Stimulated activated CD8-positive, alpha-beta memory T cell treated with anti-CD3 and anti-CD28 coated beads, Interleukin-12 subunit alpha, Interleukin-12 subunit beta, amount 100 ng/mL, for 4 hours (primary cell): ENCODE measurements around the gene BEST2.
"Not testable (repeated sequence)": the region's sequence is repeated elsewhere in the genome, so short reads cannot be mapped to it uniquely, and the experiment has no call there.

Source experiments
- DNase-seq: peaks from one replicate; pipeline ENCODE4 v3.0.0-alpha.2; 2020; ENCODE audit warnings: low read depth

Gene BEST2

DNA sequence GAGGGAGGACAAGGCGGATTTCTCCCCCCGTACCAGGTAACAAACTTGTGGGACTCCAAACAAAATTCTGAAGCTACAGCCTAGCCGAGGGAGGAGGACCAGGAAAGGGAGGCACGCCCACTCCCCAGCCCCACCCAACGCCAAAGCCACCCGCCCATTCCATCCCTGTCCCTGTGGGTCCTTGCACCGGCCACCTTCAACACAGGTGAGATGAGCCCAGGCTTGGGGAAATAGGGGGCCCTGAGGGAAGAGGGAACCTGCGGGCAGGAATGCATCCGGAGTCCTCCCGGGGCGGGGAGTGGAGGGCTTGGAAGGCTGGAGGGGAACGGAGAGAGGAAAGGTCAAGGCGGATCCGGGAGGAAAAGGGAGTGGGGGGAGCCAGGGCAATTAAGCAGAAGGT is at the start of gene BEST2:
TSS of gene BEST2 (plus strand) at position 157 of the 400 bp plus-strand sequence. CDS start 802 bp downstream, outside the sequence.
- DNase-seq: no peak

DNA sequence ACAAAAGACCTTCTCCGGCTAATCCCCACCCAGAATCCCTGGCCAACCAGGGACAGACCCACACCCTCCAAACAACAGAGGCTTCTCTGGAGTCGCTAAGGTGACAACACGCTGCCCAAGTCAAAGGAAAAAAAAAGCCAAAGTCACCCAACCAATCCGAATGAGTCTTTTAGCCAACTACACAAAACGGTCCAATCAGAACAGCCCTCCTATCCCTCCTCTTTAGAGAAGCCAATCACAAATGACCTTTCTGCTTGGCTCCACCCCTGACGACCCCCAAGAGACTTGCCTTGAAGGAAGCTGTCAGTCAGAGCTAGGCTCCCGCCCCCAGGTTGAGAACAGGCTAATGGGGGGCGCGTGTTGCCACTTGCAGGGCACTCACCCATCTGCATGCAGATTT is 48.5 kb upstream of the BEST2 start:
- DNase-seq: no peak

- DNase-seq: no peak
These were observed 46.4 kb upstream of the BEST2 start for GRCh38 chr19:12705169-12705568.

DNA sequence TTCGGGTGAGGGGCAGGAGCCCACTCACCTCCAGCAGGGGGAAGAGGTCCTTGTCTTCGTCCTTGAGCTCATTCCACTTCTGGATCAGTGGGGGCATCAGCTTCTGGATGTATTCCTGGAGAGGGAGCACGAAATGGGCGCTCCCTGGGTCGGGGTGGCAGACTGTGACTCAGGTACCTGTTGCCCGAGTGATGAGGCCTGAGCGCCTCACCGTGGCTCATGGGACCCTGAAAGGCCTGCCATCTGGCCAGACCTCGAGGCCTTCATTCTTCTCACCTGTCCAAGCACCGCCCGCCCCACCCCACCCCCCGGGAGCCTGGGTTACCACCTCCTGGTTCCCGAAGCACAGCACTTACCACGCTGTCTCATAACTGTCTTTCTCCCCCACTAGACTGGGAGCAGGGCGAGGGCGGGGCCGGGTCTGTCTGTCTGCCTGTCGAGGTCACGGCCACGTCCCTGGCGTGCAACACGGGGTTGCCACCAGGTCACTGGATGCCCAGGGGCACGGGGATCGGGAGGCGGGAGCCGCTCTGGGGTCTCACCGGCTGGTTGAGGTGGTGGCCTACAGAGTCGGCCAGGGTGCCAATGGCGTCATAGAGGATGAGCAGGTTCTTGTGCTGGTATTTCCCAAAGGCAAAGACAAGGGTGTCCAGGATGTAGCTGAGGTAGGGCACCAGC is 45.8 kb upstream of the BEST2 start:
- DNase-seq: no peak

DNA sequence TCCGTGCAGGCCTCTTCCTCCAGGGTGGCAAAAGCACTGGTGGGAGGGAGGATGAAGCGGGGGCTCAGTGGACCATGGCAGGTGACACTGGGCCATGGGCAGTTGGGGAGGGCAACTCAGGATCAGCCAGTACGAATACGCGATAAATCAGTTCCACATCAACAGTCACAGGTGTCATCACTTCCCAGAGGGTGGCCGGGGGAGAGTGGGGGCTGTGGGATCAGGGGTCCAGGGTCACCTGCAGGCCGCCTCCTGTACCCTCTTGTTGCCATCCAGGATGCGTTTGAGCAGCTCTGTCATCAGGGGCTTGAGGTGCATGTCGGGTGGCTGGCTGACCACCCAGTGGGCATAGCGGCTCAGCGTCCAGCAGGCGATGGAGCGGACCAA is 45.3 kb upstream of the BEST2 start:
- no peak for DNase-seq

GRCh38 chr19:12708641-12709040 is 43.0 kb upstream of the BEST2 start:
- no peak for DNase-seq

DNA sequence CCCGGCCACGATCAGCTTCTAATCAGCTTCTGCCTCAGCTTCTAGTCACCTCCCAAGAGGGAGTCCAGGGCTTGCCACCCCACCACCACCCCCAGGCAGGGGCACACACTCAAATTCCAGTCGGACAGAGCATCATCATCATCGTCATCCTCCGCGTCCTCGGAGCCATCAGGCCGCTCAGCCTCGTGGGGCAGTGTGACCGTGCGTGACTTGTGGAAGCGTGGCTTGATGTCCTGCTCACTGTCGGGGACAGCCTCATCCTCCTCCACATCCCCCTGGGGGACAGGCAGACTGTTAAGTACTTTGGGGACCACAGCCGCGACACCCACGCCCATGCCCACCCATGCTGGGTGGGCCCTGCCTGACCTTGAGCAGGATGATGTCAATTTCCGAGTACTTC is 40.4 kb upstream of the BEST2 start:
- no peak for DNase-seq

DNA sequence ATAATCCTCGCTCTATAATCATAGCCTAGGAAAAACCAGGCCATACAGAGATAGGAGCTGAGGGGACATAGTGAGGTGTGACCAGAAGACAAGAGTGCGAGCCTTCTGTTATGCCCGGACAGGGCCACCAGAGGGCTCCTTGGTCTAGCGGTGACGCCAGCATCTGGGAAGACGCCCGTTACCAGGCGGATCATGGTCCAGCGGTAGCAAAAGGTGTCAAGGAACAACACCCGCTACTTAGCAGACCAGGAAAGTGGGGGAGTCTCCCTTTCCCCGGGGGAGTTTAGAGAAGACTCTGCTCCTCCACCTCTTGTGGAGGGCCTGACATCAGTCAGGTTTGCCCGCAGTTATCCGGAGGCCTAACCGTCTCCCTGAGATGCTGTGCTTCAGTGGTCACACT is 39.5 kb upstream of the BEST2 start:
- not testable (repeated sequence) for DNase-seq

GRCh38 chr19:12713304-12713703 is 38.3 kb upstream of the BEST2 start:
- not testable (repeated sequence) for DNase-seq

GRCh38 chr19:12715102-12715501 is 36.5 kb upstream of the BEST2 start:
- no peak for DNase-seq

DNA sequence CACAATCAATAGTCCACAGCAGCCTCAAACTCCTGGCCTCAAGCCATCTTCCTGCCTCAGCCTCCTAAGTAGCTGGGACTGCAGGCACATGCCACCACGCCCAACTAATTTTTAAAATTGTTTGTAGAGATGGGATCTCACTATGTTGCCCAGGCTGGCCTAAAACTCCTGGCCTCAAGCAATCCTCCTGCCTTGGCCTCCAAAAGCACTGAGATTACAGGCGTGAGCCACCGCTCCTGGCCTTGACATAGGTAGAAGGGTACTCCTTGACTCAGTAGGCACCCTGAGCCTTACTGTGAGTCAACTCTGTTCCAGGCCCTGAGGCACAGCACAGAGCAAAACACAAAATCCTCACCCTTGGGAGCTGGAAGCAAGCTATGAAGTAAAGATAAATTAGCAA is 35.7 kb upstream of the BEST2 start:
- no peak for DNase-seq

GRCh38 chr19:12720296-12720695 is 31.3 kb upstream of the BEST2 start:
- no peak for DNase-seq

DNA sequence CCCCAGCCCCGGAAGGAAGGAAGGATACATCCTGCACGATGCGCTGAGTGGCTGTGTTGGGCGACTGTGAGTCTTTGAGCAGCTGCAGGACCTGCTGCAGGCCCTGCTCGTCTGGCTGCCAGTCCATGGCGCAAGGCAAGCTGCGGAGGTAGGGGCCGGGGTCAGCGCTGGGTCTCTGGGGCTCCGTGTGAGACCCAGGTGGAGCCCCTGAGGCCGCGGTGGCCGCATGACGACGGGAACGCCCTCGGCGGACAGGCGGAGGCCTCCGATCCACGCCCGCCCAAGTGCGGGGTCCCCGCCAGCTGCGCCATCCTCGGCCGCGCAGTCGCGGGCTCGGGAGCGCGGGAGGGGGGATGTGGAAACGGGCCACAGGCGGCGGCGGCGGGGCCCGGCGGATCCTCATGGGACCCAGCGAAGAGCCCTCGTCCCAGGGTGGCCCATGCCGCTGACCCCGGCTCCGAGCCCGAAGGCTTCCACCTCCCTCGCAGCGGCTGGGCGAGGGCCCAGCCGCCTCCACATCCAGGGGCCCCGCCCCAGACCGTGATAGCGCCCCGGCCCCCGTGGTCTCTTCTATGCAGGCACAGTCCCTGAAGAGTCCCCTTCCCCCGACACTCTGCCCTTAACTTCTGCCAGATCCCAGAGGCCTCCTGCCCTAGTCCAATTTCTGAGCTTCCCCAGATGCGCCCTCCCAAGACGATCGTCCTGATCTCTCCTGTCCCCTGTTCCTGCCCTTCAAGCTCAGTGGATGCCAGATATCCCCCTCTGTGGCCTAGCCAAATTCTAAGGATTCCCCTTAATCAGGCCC is 30.5 kb upstream of the BEST2 start:
- no peak for DNase-seq

- no peak for DNase-seq
These were observed 29.7 kb upstream of the BEST2 start for GRCh38 chr19:12721656-12722565.

DNA sequence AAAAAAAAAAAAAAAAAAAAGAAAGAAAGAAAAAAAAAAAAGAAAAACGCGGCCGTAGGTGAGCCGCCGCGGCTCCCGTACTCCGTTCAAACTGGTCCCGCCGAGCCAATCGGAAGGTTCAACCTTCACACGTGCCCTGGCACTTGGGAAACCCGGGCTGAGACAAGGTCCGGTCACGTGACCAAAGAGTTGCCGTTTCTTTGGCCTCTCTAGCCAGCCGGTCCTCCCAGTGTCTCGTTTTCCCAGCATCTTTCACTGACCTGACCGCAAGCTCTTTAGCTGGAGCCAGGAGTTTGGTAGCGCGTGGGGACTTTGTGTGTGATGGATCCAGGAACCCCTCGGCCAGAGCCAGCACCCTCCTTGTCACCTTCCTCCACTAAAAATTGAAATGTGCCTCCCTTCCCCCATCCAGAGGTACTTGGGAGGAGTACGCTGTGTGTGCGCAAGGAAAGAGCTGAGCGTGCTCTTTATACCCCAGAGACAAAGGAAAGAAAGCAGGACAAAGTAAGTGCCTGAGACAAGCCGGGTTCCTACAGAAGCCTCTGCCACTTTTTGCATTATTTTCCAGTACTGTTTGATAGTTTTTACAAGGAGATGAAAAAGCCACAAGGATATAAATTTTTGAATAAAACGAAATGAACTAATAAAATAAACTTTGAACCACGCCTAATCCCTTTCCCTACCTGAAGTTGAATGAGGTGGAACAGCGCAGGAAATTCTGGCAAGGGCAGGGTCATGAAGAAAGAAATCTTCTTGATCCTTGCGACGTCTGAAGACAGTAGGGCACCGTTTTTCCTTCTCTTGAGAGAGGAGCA is 28.8 kb upstream of the BEST2 start:
- peak; percentile 84 for DNase-seq

DNA sequence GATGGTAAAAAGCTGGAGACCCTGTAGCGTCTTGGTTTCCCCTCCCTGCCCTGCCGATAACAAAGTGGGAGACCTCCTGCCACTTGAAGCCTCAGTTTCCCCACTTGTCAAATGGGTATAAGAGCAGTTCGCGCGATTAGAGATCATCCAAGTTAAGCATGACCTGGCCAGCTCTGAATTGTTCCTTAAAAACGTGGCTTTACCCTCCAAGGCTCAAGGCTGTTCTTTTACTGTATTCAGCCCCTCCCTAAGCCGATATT is 28.3 kb upstream of the BEST2 start:
- no peak for DNase-seq

DNA sequence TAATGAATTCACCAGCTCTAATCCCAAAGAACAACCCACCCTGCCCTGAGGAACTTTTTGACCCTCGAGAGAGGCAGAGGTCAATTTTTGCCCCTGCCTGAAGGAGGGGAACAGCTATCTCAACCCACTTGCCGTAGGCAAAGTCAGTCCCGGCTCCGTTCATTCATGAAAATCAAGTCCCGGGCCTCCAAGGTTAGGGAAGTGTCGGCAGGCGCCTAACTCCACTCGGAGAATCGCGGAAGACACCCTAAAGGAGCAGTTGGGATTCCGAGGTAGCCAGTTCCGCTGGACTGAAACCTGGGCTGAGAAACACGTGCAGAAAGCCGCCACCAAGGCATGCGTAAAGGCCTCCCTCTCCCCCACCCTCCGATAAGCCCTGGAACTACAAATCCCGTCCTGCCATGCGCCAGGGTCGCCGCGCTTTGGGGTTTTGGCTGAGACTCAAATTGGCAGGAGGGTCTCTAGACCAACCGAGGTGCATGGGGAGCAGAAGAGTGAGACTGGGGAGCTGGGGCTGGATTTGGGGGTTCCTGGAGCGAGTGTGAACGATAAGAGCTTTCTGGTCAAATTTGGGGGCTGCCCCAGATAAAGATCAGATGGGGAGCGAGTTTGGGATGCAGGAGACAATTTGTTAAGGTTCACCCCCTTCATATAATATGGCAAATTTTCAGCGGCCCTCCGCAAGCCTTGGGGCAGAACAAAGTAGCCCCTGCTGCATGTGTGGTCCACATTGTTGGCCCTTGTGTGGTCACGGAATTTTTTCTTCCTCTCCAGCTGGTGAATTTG is 27.8 kb upstream of the BEST2 start, which contains the start of gene TNPO2:
TSS of gene TNPO2 (minus strand) at position 292 of the 786 bp plus-strand sequence. CDS start 2,955 bp downstream, outside the sequence.
- DNase-seq: peak; percentile 46

DNA sequence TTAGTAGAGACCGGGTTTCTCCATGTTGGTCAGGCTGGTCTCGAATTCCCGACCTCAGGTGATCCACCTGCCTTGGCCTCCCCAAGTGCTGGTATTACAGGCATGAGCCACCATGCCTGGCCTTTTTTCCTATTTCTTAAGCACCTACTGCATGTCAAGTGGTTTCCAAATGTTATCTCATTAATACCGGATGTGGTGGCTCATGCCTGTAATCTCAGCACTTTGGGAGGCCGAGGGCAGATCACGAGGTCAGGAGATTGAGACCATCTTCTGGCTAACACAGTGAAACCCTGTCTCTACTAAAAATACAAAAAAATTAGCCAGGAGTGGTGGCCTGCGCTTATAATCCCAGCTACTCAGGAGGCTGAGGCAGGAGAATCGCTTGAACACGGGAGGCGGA is 26.0 kb upstream of the BEST2 start:
- not testable (repeated sequence) for DNase-seq

GRCh38 chr19:12726988-12727316 is 24.6 kb upstream of the BEST2 start:
- no peak for DNase-seq

- DNase-seq: no peak
These were observed 23.7 kb upstream of the BEST2 start for GRCh38 chr19:12727745-12728433.

GRCh38 chr19:12730064-12730463 is 21.5 kb upstream of the BEST2 start:
- DNase-seq: no peak
